Chondrocyte (in vitro differentiated cells): ENCODE data around the gene SERGEF. TPM values are rescaled to one million over a fixed set of nuclear protein-coding genes. Genes with fewer than 3 reads are reported as not detected.
A peak's percentile ranks its signal among the peaks of the same experiment; 100 is the strongest.

Experiments
- DNase-seq: peaks from one replicate; pipeline ENCODE4 v3.0.0; 2021; ENCODE audit warnings: mixed read lengths, low spot score
- H3K27ac Mint-ChIP-seq: one replicate; pipeline ENCODE4 v1.8.0; 2021; ENCODE audit warnings: mild to moderate bottlenecking, moderate library complexity, mixed read lengths; ENCODE audit not compliant: unreplicated experiment
- H3K27me3 Mint-ChIP-seq: 2 replicates; pipeline ENCODE4 v1.8.0; 2021; ENCODE audit warnings: low read depth, mixed read lengths
- H3K36me3 Mint-ChIP-seq: 2 replicates; pipeline ENCODE4 v1.8.0; 2021; ENCODE audit warnings: low read depth, mixed read lengths
- H3K4me1 Mint-ChIP-seq: 2 replicates; pipeline ENCODE4 v1.8.0; 2021; ENCODE audit warnings: low read depth, mild to moderate bottlenecking, mixed read lengths
- H3K4me3 Mint-ChIP-seq: one replicate; pipeline ENCODE4 v1.8.0; 2021; ENCODE audit warnings: mild to moderate bottlenecking, moderate library complexity, mixed read lengths; ENCODE audit not compliant: unreplicated experiment
- H3K9me3 Mint-ChIP-seq: 2 replicates; pipeline ENCODE4 v1.8.0; 2021; ENCODE audit warnings: low read depth, mixed read lengths
- total RNA-seq: library from RNA; stranded (reverse); gene quantifications from 3 replicates; pipeline ENCODE4 v1.2.1, GENCODE V29; 2021
- TF ChIP-seq, protein P1 (sequence below): fragments of 200-600 bp; sonication (generic); IDR thresholded peaks from 2 replicates; pipeline ENCODE4 v1.5.0; 2021; ENCODE audit warnings: antibody characterized with exemption, mild to moderate bottlenecking, moderate library complexity

Gene SERGEF
- total RNA-seq, 1 donor from 2014 or later, result 37.6 TPM

DNA sequence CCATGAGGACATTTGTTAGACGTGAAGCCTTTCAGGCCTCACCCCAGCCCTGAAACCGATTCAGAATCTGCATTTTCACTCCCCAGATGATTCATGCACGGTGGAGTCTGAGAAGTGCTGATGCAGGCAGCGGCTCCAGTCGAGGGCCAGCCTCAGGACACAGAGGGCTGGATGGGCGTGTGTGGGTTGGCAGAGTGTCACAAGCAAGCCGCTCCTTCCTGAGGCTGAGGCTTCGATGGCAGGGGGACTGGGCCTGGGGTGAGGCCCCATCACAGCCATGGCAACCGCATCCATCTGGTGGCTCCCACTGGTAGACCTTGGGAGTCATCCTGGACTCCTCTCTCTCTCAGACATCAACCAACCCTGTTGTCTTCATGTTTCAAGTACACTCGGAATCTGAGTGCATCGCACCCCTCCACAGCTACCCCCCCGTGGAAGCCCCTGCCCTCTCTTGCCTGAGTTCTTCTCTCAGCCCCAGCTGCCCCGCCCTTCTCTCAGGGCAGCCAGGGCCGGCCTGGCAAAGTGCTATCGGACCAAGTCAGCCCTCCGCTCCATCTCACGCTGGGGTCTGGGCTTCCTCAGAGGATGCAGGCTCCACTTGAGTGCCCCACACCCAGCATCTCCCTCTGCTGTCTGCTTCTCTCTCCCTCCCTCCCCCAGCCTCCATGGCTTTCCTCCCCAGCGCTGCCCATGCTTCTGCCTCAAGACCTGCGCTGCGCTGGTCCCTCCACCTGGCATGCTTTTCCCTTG, 267.6 kb downstream of the SERGEF start:
- TF ChIP-seq, protein P1, sequence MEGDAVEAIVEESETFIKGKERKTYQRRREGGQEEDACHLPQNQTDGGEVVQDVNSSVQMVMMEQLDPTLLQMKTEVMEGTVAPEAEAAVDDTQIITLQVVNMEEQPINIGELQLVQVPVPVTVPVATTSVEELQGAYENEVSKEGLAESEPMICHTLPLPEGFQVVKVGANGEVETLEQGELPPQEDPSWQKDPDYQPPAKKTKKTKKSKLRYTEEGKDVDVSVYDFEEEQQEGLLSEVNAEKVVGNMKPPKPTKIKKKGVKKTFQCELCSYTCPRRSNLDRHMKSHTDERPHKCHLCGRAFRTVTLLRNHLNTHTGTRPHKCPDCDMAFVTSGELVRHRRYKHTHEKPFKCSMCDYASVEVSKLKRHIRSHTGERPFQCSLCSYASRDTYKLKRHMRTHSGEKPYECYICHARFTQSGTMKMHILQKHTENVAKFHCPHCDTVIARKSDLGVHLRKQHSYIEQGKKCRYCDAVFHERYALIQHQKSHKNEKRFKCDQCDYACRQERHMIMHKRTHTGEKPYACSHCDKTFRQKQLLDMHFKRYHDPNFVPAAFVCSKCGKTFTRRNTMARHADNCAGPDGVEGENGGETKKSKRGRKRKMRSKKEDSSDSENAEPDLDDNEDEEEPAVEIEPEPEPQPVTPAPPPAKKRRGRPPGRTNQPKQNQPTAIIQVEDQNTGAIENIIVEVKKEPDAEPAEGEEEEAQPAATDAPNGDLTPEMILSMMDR, result no peak
- Mint-ChIP-seq H3K27me3 (peaks cover 13% of the 10 kb centered on the region), H3K4me1 (no peaks in the 10 kb centered on the region), H3K4me3 (no peak overlapping the region), H3K27ac (no peak overlapping the region), H3K9me3 (no peaks in the 10 kb centered on the region), H3K36me3 (no peaks in the 10 kb centered on the region)
- DNase-seq, result no peak

DNA sequence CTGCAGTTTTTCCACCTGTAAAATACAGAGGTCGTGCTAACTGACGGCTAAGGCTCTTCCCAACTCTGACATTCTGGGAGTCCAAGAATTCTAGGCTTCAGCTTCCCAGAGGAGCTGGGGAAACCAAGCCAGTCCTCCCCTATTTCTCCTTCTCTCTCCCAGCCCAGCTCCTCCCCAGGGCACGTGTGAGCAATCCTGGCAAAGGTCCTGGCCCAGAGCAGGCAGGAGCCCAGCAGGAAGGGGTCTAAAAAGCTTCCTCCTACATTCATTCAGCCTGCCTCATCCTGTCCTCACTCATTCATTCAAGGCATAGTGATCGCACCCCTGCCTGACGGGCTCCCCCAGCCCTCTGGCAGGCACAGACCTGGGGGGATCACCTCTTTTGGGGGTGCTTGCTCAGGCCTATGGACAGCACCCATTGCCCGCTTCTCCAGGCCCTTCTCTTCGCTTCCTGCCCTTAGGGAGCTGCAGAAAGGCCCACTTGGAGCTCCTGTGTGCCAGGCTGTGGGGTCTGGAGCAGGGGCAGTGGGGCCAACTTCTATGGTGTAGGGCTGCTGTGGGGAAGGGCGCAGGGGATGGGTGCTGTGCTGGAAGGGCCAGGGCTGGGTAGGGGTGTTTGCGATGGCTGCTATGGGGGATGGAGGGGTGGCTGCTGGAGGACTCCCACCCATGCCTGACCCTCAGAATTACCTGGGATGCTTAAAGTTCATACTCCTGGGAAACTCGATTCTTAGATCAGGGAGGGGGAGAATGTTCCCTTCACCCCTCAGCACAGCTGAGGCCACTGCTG, 268.5 kb downstream of the SERGEF start:
- H3K36me3 Mint-ChIP-seq, result no peaks in the 10 kb centered on the region
- DNase-seq, result peak; percentile 79
- H3K9me3 Mint-ChIP-seq, result no peaks in the 10 kb centered on the region
- H3K4me1 Mint-ChIP-seq, result no peaks in the 10 kb centered on the region
- no peak overlapping the region for H3K27ac Mint-ChIP-seq
- TF ChIP-seq, protein P1, result no peak
- H3K4me3 Mint-ChIP-seq, result no peak overlapping the region
- H3K27me3 Mint-ChIP-seq, result peaks cover 13% of the 10 kb centered on the region

DNA sequence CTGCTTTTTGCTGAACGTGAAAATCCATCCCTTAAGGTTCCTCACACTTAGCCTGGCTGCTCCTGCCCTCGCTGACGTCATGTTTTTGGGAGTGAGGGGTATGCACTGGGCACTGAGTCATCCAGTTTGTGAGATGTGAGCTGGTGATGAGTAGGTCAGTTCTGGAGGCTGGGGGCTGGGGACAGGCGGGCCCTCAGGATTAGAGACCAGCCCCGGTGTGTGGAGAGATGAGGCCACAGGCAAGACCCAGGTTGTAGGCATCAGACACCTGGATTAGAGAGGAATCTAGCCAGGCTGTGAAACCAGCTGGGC, 269.1 kb downstream of the SERGEF start:
- H3K4me3 Mint-ChIP-seq, result no peak overlapping the region
- DNase-seq, result peak; percentile 75
- H3K9me3 Mint-ChIP-seq, result no peaks in the 10 kb centered on the region
- H3K27ac Mint-ChIP-seq, result peak overlapping the region; percentile 53
- H3K27me3 Mint-ChIP-seq, result peaks cover 13% of the 10 kb centered on the region
- no peaks in the 10 kb centered on the region for H3K36me3 Mint-ChIP-seq
- H3K4me1 Mint-ChIP-seq, result no peaks in the 10 kb centered on the region
- TF ChIP-seq, protein P1, result no peak

DNA sequence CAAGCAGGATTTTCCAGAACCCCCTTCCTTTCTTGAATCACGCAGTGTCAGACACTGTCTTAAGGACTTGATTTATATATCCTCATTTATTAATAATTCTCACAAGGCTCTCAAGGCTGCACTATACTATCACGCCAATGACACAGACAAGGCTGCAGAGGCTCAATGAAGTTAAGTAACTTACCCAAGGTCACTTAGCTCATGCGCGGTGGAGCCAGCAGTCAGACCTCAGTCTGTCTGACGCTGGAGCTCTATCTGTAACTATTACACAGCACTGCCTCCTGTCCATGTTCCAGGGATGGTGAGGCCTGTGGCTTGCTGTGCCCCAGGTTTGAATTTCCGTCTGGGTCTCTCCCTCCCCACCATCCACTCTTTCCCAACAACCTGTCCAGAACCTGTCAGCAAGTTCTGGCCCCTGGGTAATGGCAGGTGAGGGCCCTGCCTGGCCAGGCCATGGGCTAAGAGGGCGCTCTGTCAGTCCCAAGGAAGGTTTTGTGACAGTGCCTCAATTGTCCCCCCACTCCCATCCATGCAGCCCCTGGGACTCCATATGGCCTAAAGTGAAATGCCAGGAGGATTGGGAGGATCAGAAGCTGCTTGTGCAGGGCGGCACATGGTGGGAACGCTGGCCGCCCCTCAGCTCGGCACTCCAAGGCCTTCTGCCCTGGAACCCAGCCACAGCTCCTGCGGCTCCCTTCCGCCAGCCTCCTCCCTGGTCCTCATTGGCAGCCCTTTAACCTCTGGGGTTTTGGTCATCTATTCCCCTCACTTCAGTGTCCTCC, 269.6 kb downstream of the SERGEF start:
- H3K4me1 Mint-ChIP-seq, result no peaks in the 10 kb centered on the region
- no peak overlapping the region for H3K4me3 Mint-ChIP-seq
- DNase-seq, result peak; percentile 66
- peaks cover 13% of the 10 kb centered on the region for H3K27me3 Mint-ChIP-seq
- no peaks in the 10 kb centered on the region for H3K9me3 Mint-ChIP-seq
- no peaks in the 10 kb centered on the region for H3K36me3 Mint-ChIP-seq
- peak overlapping the region; percentile 53 for H3K27ac Mint-ChIP-seq
- TF ChIP-seq, protein P1, result no peak

DNA sequence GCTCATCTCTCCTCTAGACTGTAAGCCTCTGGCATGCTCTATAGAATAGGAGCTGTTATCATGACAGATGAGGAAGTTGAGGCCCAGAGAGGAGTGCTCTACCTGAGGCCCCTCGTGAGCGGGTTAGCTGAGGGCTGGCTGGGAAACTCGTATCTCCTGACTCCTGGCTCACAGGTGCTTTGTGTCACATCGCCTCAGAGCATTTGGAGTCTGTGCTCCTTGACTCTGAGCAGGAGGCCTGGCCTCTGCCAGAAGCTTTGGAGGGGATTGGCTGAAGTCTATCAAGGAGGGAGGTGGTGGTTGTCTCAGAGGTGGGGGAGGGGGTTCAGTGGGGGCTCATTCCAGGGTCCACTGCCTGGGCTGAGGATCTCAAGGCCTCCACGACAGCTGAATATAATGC, 270.8 kb downstream of the SERGEF start:
- Mint-ChIP-seq H3K27me3 (peaks cover 11% of the 10 kb centered on the region), H3K27ac (no peak overlapping the region), H3K4me3 (no peak overlapping the region), H3K4me1 (no peaks in the 10 kb centered on the region), H3K9me3 (no peaks in the 10 kb centered on the region), H3K36me3 (no peaks in the 10 kb centered on the region)
- TF ChIP-seq, protein P1, result no peak
- no peak for DNase-seq
